ENCODE measurements around the gene VOPP1.

Gene VOPP1

DNA sequence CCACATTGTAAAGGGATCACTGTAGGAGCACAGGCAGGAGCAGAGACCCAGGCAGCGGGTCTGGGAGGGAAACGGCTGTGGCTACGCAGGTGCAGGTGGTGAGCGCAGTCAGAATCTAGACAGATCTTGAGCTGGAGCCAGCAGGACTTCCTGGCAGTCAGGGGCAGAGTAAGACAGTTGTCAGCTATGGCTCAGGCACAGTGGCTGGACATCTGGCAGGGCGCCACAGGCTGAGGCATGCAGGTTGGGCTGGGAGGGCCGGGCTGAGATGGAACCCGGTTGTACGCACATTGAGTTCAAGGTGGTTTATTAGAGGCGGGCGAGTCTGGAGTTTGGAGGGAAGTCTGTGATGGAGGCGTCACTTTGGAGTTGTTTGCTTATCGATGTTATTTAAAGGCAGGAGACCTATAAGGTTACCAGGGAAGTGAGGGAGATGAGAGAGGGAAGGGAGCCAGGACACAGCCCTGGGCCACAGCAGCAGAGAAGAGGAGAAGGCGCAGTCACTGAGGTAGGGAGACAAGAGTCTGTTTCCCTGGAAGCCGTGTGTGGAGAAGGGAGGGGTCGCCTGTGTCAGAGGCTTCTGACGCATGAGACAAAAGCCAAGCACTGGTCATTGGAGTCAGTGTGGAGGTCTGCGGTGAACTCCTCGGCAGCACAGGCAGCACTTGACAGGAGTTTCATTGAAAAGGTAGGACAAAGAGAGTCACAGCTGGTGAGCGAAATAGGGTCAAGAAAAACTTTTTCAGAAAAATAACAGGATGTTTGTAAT lies 133.4 kb downstream of the VOPP1 start:
- DNase-seq (ENCODE audit: low read depth in 2 of 3, low spot score in 1 of 3) = no peak

DNA sequence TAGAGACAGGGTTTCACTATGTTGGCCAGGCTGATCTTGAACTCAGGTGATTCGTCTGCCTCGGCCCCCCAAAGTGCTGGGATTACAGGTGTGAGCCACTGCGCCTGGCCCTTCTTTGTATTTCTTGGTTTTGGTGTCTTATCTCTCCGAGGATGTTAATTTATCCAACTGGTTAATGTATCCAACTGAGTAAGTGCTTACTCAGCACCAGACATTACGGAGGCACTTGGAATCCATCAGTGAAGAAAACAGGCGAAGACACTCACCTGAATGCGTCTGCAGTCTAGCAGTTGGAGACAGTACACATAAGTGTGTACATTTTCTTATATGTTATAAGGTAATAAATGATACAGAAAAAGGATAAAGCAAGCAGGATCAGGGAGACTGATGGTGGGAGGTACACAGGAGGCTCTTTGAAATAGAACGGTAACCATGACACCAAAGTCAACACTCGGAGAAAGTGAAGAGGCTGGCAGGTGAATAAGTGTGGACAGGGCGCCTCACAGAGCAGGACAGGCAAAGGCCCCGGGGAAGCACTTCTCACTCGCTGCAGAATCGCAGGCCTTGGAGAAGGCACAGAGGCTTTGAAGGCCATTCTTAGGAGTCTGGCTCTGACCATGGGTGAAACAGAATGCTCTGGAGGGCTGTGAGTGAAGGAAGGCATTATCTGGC lies 134.1 kb downstream of the VOPP1 start:
- no peak for DNase-seq (ENCODE audit: low read depth in 2 of 3, low spot score in 1 of 3)

DNA sequence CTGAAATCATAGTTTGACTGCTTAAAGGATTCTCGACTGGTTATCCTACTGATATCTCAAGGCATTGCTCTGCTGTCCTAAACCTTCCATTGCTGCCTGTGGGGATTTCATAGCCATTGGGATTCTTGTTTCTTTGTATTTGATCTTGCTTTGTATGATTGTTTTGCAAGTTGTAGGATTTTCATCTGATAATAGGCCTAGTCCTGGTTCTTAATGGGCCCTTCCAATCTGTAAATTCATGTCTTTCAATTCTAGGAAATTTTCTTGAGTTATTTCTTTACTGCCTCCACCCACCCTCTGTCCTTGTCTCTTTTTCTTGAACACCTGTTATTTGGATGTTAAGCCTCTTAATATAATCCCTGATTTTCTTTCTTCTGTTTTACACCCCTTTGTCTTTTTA lies 134.9 kb downstream of the VOPP1 start:
- no peak for DNase-seq (ENCODE audit: low read depth in 2 of 3, low spot score in 1 of 3)

DNA sequence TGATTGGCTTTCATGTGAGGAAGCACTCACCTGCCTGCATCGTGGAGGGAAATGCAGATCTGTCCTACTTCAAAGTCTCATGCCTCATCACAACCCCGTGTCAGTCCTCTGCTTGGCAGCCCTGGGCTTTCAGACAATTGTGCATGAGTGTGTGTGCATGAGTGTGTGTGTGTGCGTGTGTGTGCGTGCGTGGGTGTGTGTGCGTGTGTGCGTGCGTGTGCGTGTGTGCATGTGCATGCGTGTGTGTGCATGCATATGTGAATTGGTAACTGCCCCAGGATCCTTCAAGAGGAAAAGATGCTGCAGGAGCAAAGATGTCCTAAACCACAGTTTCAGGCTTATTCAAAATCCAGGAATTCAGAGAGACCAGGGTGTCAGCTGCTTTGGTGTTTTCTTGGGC lies 135.8 kb downstream of the VOPP1 start:
- no peak for DNase-seq (ENCODE audit: low read depth in 2 of 3, low spot score in 1 of 3)

DNA sequence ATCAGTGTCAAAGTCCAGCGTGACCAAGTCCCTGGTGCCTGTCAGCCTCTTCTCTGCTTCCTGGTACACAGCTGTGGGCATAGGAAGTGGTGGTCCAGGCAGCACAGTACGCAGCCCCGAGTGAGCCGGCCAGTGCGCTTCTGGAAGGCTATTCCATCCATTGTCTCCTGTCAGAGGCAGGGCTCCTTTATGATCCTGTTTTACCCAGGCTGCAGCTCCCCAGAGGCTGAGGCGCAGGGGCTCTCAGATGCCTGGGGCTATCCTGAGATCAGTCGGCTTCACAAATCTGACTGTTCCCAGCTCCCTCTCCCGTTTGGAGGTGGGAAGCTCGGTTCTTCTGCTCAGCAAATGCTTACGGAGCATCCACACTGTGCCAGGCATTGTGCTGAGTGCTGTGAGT lies 136.8 kb downstream of the VOPP1 start:
- no peak for DNase-seq (ENCODE audit: low read depth in 2 of 3, low spot score in 1 of 3)

DNA sequence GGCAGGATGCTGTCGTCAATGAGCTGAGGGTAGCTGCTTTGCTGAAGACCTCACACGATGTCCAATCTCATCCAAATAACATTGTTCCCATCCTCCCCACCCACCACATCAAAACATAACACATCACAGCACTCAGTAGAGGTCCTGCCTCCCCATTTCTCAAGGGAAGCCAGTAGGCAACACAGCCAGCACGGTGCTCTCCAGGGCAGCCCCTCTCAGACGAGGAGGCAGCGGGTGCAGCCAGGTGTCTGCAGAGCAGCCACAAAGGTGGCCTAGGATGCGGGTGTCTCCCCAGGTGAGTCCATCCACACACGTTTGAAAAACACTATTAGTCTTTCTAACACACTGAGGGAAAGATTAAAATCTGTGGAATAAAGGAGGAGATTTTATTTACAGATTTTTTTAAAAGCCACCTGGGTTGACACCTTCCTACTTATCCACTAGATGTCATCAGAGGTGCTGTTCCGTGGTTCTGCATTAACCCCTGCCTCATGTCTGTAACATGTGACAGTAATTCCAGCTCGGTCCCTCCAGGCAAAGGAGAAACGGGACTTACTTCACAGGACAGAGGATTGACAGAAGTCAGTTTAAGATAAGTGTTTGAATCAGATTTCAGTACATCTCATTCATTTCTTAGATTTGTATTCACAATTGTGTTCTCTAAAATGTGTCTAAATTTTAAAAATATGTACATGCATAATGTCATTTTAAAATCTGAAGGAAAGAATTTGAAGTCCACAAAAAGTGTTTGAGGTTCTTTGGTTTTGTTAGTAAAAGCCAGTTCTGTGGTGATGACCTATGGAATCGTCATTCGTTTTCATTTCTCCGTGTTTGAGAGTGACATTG lies 139.1 kb downstream of the VOPP1 start:
- DNase-seq (ENCODE audit: low read depth in 2 of 3, low spot score in 1 of 3) = no peak

DNA sequence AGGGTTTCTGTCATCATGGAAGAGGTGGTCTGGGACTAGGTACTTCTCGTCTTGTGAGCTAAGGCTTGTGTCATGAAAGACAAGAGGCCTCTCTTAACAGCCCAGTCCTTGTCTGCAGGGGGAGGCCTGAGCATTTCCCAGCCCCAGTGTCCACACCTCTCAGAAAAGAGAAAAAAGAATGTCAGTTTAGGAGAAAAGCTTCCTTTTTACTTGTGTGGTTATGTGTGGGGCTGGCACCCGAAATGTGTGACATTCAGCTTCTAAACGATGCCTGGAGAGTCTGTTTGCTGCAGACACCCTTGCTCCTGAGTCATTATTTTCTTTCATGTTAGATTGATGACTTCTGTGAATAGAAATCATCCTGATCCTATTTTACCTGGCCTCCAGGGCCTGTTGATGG lies 139.8 kb downstream of the VOPP1 start:
- no peak for DNase-seq (ENCODE audit: low read depth in 2 of 3, low spot score in 1 of 3)

DNA sequence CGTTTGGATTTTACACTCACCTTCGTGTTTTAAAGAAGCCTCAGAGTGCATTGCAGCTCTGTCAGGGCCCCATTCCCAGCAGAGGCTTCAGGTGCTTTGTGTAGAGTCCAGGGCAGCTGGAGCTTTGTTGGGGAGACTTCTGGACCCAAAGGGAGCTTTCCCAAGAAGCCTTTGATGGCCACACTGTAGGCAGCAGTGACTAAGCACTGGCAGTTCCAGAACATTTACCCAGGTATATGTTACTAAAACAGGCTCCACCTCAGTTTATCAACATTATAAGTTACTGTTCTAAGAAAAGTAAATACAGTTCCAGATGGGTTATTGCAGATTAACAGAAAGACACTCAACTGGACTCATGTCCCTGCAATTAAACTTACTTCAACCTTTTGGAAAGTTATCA lies 140.4 kb downstream of the VOPP1 start:
- DNase-seq (ENCODE audit: low read depth in 2 of 3, low spot score in 1 of 3) = no peak

DNA sequence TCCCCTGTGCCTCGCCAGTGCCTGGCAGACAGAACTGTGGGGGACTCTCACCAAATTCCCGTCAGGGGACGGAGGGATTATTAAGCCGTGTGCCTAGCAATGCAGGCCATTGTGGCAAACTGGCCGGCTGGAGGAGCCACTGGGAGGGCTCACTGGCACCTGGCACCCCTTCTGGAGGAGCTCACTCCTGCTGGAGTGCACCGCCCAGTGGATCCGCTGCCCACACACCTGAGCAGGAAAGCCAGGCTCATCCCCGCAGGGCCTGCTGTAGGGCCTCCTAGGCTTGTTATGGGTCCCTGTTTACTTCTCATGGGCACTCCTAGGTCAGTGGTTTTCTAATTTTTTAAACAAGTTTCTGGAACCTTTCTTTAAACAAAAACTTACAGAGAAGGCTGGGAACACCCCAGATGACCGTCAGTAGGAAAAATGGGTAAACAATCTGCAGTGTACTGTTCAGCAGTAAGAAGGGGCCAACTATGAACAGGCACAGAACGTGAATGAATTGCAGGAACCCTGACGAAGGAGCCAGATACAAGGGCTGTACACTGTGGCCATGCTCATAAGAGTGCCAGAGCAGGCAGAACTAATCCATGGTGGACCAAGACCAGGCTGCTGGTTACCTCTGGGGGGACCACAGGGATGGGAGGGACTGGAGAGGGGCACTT lies 142.3 kb downstream of the VOPP1 start:
- DNase-seq (ENCODE audit: low read depth in 2 of 3, low spot score in 1 of 3) = no peak

DNA sequence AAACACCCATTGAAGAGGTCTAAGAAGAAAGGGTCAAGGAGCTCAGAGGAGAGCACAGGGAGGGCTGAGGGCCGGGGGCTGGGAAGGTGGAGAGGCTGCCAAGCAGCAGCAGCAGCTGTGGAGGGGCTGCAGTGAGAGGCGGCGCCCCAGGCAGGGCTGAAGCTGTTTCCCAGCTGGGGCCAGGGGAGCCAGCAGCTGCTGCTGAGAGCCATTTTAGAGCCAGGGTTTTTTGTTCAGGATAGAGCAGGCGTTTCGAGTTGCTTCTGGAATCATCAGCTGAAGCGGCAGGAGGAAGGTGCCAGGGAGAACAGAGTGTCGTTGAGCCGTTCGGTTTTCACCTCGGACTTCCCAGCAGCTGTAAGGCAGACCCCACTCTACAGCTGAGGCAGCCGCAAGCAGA lies 144.5 kb downstream of the VOPP1 start:
- DNase-seq (ENCODE audit: low read depth in 2 of 3, low spot score in 1 of 3) = no peak

DNA sequence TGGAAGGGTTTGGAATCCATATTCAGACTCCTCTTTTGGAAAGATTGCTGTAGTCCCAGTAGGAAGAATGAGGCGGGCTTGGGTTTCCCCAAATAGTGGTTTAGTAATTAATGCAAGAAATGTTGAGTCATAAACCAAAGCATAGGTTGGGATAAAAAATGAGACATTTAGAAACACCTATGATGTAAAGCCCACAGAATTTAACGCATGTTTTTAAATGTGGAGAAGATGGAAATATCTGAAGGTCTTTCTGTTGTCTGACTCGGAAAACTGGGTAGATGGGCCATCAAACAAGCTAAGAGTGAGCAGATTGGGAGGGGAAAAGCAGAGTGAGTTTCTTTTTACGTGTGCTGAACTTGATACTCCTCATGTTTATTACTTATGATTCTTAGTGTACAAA lies 145.0 kb downstream of the VOPP1 start:
- no peak for DNase-seq (ENCODE audit: low read depth in 2 of 3, low spot score in 1 of 3)

DNA sequence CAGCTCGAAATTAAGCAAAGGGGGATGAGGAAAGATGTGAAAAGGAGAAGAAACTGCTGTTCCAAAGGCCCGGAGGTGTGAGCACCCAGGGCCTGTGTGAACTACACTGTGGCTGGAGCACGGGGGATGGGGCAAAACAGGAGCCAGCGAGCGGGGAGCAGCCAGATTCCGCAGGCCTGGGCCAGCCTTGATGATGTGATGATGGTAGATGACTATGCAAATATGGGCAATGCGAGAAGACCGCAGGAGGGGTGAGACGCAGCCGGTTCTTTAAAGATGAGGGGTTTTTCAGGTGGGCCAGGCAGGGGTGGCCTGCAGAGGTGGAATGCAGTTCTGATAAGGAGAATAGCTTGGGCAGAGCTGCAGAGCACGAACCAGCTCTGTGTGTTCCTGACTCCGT lies 145.6 kb downstream of the VOPP1 start:
- no peak for DNase-seq (ENCODE audit: low read depth in 2 of 3, low spot score in 1 of 3)

DNA sequence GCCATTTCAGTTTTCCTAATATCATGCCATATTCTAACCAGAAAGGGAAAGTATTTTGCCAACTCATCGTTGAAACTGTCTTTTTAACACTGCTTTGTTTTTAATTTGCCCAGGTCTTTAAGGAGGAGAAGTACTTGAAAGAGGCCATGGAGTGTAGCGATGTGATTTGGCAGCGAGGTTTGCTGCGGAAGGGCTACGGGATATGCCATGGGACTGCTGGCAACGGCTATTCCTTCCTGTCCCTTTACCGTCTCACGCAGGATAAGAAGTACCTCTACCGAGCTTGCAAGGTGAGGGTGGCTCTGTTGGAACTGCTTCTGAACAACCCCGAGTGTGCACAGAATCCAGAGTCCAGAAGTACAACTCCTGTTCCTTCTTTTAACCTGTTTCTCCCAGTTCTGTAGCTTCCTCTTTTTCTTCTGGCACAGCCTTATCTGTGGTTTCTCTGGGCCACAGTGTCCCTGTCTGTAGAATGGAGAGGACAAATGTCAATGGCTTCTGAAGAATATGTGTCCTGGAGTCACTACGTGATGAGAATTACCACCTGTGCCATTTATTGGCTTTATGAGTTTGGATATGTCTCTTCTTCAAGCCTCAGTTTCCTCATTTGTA lies 147.1 kb downstream of the VOPP1 start:
- DNase-seq (ENCODE audit: low read depth in 2 of 3, low spot score in 1 of 3) = no peak

DNA sequence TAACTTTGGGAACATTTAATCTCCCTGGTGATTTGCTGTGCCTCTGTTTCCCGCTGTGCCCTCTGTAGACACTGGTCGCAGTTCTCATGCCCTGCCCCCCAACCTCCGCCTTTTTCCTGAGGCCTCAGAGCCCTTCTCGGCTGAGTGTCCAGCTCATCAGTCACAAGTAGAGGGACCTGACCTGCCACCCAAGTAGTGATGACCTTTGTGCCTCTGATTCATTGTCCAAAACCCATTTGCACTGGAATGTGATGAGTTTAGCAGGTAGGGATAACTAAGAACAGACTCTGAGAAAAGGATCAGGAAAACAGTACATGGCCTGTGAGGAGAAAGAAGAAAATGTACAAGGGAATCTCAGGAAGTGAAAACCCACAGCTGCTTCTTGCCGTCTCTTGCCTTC lies 148.4 kb downstream of the VOPP1 start:
- DNase-seq (ENCODE audit: low read depth in 2 of 3, low spot score in 1 of 3) = no peak

DNA sequence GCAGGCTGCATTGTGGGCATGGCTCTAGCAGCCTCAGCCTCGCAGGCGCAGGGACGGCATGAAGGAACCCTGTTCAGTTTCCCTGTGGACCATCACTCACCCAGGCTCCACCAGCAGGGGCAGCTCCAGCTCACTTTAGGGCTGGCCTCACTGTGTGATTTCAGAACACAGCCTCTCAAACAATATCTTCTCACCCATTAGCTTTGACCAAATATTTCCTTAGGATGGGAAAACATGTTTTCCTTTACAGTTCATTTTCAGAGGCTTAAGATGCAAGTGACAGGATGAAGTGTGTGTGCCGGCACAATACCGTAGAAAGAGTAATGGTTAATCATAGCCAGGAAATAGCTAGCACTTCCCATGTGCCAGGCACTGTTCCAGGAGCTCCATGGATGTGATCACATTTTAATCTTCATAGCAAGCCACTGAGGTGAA lies 149.0 kb downstream of the VOPP1 start:
- no peak for DNase-seq (ENCODE audit: low read depth in 2 of 3, low spot score in 1 of 3)

All from stimulated activated CD4-positive, alpha-beta T cell treated with anti-CD3 and anti-CD28 coated beads, Interleukin-12 subunit alpha, Interleukin-12 subunit beta, amount 100 ng/mL, for 48 hours (primary cell).